OCI-LY1 (cell line): Measurements from ENCODE around the gene ZNF136.

Source experiments
- CTCF ChIP-seq: fragments of 200-600 bp; sonication (generic), shearing (Covaris generic); IDR thresholded peaks from 2 replicates; pipeline ENCODE4 v1.5.1; 2017; ENCODE audit warnings: mild to moderate bottlenecking, antibody characterized with exemption, low read length, moderate library complexity, mixed read lengths
- EZH2 ChIP-seq: fragments of 200-600 bp; sonication (generic), shearing (Covaris generic); IDR thresholded peaks from 2 replicates; pipeline ENCODE4 v1.8.0; 2017; ENCODE audit warnings: borderline replicate concordance, mixed run types, mild to moderate bottlenecking, antibody characterized with exemption, low read length, moderate library complexity, mixed read lengths

GRCh38 chr19:12230751-12231733 lies 68.1 kb downstream of the ZNF136 start:
- TF ChIP-seq CTCF = no peak
- TF ChIP-seq EZH2 = no peak
